Measurements from ENCODE around the gene SOX6. TPM values are rescaled to one million over a fixed set of nuclear protein-coding genes. Genes with fewer than 3 reads are reported as not detected.

Gene SOX6
- total RNA-seq, 1 experiment from 2014 or later, result 0.21 TPM

DNA sequence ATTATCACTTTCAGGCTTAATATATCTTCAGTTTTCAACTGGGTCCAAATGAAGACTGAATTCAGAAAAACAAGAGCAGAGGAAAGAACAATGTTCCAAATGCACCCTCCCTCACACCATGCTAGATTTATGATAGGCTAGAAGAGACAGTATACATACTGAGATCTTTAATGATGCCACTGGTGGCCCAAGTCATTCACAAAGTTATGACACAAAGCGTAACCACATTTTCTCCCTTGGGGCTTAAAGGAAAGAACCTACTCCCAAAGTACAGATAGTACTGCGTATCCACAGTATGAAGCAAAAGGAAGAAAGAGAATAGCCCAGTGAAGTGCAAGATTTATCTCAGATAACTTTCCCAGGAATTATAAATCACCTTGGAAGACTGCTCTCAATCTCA is 10.9 kb upstream of the SOX6 start:
- BruUV-seq (replicated peaks), result no TSS peak
- Histone ChIP-seq H3K4me1 (ENCODE audit: control insufficient read depth, insufficient read depth, low read length) (no peaks in the 10 kb centered on the region), H3K36me3 (ENCODE audit: control insufficient read depth, insufficient read depth, low read length) (no peaks in the 10 kb centered on the region), H3K4me3 (ENCODE audit: low read depth in 2 of 2, low read length in 2 of 2) (no peak overlapping the region), H3K27ac (ENCODE audit: low read length) (no peak overlapping the region), H3K9me3 (ENCODE audit: control insufficient read depth, insufficient read depth, low read depth, low read length) (no peaks in the 10 kb centered on the region), H3K27me3 (ENCODE audit: control insufficient read depth, insufficient read depth, low read length) (no peaks in the 10 kb centered on the region)
- in situ Hi-C loops (cut with HindIII; ENCODE audit: low pct_unique_long_range_greater_than_20kb, low sequenced_read_pairs) (no loop called here), intact Hi-C loops (cut with micrococcal nuclease; ENCODE audit: unreplicated experiment) (no loop called here)
- DNase-seq (ENCODE audit: low read depth, low spot score) (no peak), ATAC-seq (no peak)
- POLR2A ChIA-PET, result no interaction called here
- TF ChIP-seq, protein P1, sequence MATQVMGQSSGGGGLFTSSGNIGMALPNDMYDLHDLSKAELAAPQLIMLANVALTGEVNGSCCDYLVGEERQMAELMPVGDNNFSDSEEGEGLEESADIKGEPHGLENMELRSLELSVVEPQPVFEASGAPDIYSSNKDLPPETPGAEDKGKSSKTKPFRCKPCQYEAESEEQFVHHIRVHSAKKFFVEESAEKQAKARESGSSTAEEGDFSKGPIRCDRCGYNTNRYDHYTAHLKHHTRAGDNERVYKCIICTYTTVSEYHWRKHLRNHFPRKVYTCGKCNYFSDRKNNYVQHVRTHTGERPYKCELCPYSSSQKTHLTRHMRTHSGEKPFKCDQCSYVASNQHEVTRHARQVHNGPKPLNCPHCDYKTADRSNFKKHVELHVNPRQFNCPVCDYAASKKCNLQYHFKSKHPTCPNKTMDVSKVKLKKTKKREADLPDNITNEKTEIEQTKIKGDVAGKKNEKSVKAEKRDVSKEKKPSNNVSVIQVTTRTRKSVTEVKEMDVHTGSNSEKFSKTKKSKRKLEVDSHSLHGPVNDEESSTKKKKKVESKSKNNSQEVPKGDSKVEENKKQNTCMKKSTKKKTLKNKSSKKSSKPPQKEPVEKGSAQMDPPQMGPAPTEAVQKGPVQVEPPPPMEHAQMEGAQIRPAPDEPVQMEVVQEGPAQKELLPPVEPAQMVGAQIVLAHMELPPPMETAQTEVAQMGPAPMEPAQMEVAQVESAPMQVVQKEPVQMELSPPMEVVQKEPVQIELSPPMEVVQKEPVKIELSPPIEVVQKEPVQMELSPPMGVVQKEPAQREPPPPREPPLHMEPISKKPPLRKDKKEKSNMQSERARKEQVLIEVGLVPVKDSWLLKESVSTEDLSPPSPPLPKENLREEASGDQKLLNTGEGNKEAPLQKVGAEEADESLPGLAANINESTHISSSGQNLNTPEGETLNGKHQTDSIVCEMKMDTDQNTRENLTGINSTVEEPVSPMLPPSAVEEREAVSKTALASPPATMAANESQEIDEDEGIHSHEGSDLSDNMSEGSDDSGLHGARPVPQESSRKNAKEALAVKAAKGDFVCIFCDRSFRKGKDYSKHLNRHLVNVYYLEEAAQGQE (IDR thresholded peaks at IDR 0.05; ENCODE audit: insufficient read depth in 1 of 2, low read depth in 2 of 2, low read length in 1 of 2), result no peak
- TF ChIP-seq SIN3A (IDR thresholded peaks at IDR 0.05; ENCODE audit: borderline replicate concordance, insufficient read depth, low read depth, low read length) (no peak), TCF7L2 (IDR thresholded peaks at IDR 0.05; ENCODE audit: low read depth, low read length) (no peak)
- CTCF ChIA-PET, result no interaction called here

DNA sequence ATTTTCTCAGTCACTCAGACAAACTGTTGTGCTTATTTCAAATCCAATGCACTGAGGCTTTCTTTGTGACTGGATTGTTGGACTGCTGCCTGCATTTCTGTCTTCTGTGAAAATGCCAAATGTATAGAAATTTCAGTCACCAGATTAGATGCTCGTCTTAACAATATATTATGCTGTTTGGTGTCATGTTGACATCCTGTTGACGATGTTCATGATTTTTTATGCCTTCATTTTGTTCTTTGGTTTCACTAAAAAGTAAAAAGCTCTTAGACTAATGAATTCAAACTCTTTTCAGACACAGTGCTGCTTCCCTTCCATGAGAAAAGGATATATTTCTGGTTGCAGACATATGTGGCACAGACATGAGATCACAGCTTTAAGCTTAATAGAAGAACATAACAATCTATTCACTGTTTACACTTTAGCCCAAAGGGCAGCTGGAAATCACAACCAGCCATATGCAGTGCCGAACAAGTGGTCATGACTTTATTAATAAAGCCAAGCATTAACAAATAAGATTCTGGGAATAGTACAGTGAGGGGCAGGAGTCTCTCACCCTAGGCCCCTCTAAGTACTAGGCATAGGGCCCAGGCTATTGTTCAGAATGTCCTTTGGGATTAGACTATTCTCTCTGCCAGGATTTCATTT is 9.4 kb upstream of the SOX6 start:
- BruUV-seq (replicated peaks), result no TSS peak

More for the DNA sequence above, 9.4 kb upstream of the SOX6 start:
- ATAC-seq (no peak), DNase-seq (ENCODE audit: low read depth, low spot score) (no peak)
- CTCF ChIA-PET, result no interaction called here
- no peaks in the 10 kb centered on the region for H3K27me3 ChIP-seq (ENCODE audit: control insufficient read depth, insufficient read depth, low read length)
- in situ Hi-C loops (cut with HindIII; ENCODE audit: low pct_unique_long_range_greater_than_20kb, low sequenced_read_pairs), result no loop called here
- no peaks in the 10 kb centered on the region for H3K36me3 ChIP-seq (ENCODE audit: control insufficient read depth, insufficient read depth, low read length)
- no peak overlapping the region for H3K27ac ChIP-seq (ENCODE audit: low read length)
- no peaks in the 10 kb centered on the region for H3K9me3 ChIP-seq (ENCODE audit: control insufficient read depth, insufficient read depth, low read depth, low read length)
- intact Hi-C loops (cut with micrococcal nuclease; ENCODE audit: unreplicated experiment), result no loop called here
- no peak overlapping the region for H3K4me3 ChIP-seq (ENCODE audit: low read depth in 2 of 2, low read length in 2 of 2)
- POLR2A ChIA-PET, result no interaction called here
- TF ChIP-seq SIN3A (IDR thresholded peaks at IDR 0.05; ENCODE audit: borderline replicate concordance, insufficient read depth, low read depth, low read length) (no peak), POLR2AphosphoS5 (IDR thresholded peaks at IDR 0.05; ENCODE audit: low read depth, low read length) (no peak), TCF7L2 (IDR thresholded peaks at IDR 0.05; ENCODE audit: low read depth, low read length) (no peak)
- TF ChIP-seq, protein P2, sequence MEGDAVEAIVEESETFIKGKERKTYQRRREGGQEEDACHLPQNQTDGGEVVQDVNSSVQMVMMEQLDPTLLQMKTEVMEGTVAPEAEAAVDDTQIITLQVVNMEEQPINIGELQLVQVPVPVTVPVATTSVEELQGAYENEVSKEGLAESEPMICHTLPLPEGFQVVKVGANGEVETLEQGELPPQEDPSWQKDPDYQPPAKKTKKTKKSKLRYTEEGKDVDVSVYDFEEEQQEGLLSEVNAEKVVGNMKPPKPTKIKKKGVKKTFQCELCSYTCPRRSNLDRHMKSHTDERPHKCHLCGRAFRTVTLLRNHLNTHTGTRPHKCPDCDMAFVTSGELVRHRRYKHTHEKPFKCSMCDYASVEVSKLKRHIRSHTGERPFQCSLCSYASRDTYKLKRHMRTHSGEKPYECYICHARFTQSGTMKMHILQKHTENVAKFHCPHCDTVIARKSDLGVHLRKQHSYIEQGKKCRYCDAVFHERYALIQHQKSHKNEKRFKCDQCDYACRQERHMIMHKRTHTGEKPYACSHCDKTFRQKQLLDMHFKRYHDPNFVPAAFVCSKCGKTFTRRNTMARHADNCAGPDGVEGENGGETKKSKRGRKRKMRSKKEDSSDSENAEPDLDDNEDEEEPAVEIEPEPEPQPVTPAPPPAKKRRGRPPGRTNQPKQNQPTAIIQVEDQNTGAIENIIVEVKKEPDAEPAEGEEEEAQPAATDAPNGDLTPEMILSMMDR (IDR thresholded peaks at IDR 0.05), result no peak
- TF ChIP-seq, protein P1 (IDR thresholded peaks at IDR 0.05; ENCODE audit: insufficient read depth in 1 of 2, low read depth in 2 of 2, low read length in 1 of 2), result no peak
- no peaks in the 10 kb centered on the region for H3K4me1 ChIP-seq (ENCODE audit: control insufficient read depth, insufficient read depth, low read length)
